Liver (tissue), 9 donors: Measurements from ENCODE around the gene CDC6. TPM values are rescaled to one million over a fixed set of nuclear protein-coding genes. Genes with fewer than 3 reads are reported as not detected.
"Not testable (repeated sequence)": the region's sequence is repeated elsewhere in the genome, so short reads cannot be mapped to it uniquely, and the experiment has no call there.

Source experiments
- DNase-seq: peaks from one replicate; pipeline ENCODE4 v3.0.0-alpha.2; 2017; ENCODE audit warnings: low spot score
- H3K27ac ChIP-seq, 2 donors: one replicate each; pipeline ENCODE4 v1.7.0; 2013; ENCODE audit warnings: inconsistent platforms in 2 of 2, low read length in 2 of 2, control low read depth in 1 of 2, low read depth in 1 of 2, mild to moderate bottlenecking in 1 of 2
- H3K27me3 ChIP-seq, 4 donors: one replicate each; pipeline versions ENCODE4 v1.6.1 to v1.7.0; 2013; ENCODE audit warnings: low read length in 3 of 4, inconsistent platforms in 1 of 4, mild to moderate bottlenecking in 1 of 4, moderate library complexity in 1 of 4; ENCODE audit not compliant: control insufficient read depth in 4 of 4, insufficient read depth in 4 of 4
- H3K36me3 ChIP-seq, 4 donors: one replicate each; pipeline versions ENCODE4 v1.6.1 to v1.7.0; 2013; ENCODE audit warnings: low read length in 3 of 4, mild to moderate bottlenecking in 3 of 4, low read depth in 1 of 4, moderate library complexity in 1 of 4; ENCODE audit not compliant: control insufficient read depth in 4 of 4, insufficient read depth in 3 of 4
- H3K4me1 ChIP-seq, 4 donors: one replicate each; pipeline versions ENCODE4 v1.6.1 to v1.7.0; 2013; ENCODE audit warnings: low read length in 3 of 4, mild to moderate bottlenecking in 3 of 4, moderate library complexity in 1 of 4; ENCODE audit not compliant: control insufficient read depth in 4 of 4, insufficient read depth in 4 of 4
- H3K4me3 ChIP-seq, 3 donors: one replicate each; pipeline versions ENCODE4 v1.6.1 to v1.7.0; 2013; ENCODE audit warnings: low read length in 3 of 3, control low read depth in 1 of 3, low read depth in 1 of 3, mild to moderate bottlenecking in 1 of 3
- H3K9ac ChIP-seq, 2 donors: one replicate each; pipeline ENCODE4 v1.7.0; 2013; ENCODE audit warnings: low read length in 2 of 2, mild to moderate bottlenecking in 2 of 2, moderate library complexity in 2 of 2, control low read depth in 1 of 2, low read depth in 1 of 2
- H3K9me3 ChIP-seq, 4 donors: one replicate each; pipeline versions ENCODE4 v1.6.1 to v1.7.0; 2013; ENCODE audit warnings: low read length in 3 of 4; ENCODE audit not compliant: control insufficient read depth in 4 of 4
- ATF3 ChIP-seq: IDR thresholded peaks from 2 replicates; pipeline ENCODE4 v1.6.1; 2016; ENCODE audit warnings: antibody characterized with exemption
- CTCF ChIP-seq: fragments of 150-350 bp; IDR thresholded peaks from 2 replicates; pipeline ENCODE4 v1.5.1; 2017; ENCODE audit warnings: improper control_type of control experiment, low read depth, low read length; ENCODE audit not compliant: missing input control
- EGR1 ChIP-seq, 2 donors: IDR thresholded peaks; 2 replicates each; pipeline ENCODE4 v1.6.1; 2016 to 2018; ENCODE audit warnings: antibody characterized with exemption in 2 of 2, low read depth in 2 of 2
- FOXA2 ChIP-seq: IDR thresholded peaks from 2 replicates; pipeline ENCODE4 v1.6.1; 2016; ENCODE audit warnings: antibody characterized with exemption
- GABPA ChIP-seq, 2 donors: IDR thresholded peaks in 1 of 2; conservative IDR thresholded peaks in 1 of 2; 2 replicates each; pipeline ENCODE4 v1.6.1; 2016; ENCODE audit warnings: antibody characterized with exemption in 2 of 2, mild to moderate bottlenecking in 1 of 2, moderate library complexity in 1 of 2
- HNF4A ChIP-seq, 2 donors: conservative IDR thresholded peaks; 2 replicates each; pipeline ENCODE4 v1.6.1; 2016; ENCODE audit warnings: antibody characterized with exemption in 2 of 2, mild to moderate bottlenecking in 2 of 2
- HNF4G ChIP-seq: IDR thresholded peaks from 2 replicates; pipeline ENCODE4 v1.6.1; 2016; ENCODE audit warnings: antibody characterized with exemption
- JUND ChIP-seq, 2 donors: IDR thresholded peaks; 2 replicates each; pipeline ENCODE4 v1.6.1; 2016; ENCODE audit warnings: antibody characterized with exemption in 2 of 2
- MAX ChIP-seq: IDR thresholded peaks from 2 replicates; pipeline ENCODE4 v1.6.1; 2016; ENCODE audit warnings: antibody characterized with exemption
- RAD21 ChIP-seq, 2 donors: IDR thresholded peaks; 2 replicates each; pipeline ENCODE4 v1.6.1; 2016; ENCODE audit warnings: antibody characterized with exemption in 2 of 2, mild to moderate bottlenecking in 2 of 2
- RXRA ChIP-seq, 2 donors: IDR thresholded peaks; 2 replicates each; pipeline ENCODE4 v1.6.1; 2017 to 2018; ENCODE audit warnings: antibody characterized with exemption in 2 of 2, mild to moderate bottlenecking in 1 of 2
- SP1 ChIP-seq: IDR thresholded peaks from 2 replicates; pipeline ENCODE4 v1.6.1; 2018; ENCODE audit warnings: antibody characterized with exemption, mild to moderate bottlenecking
- YY1 ChIP-seq: IDR thresholded peaks from 2 replicates; pipeline ENCODE4 v1.6.1; 2016; ENCODE audit warnings: antibody characterized with exemption, mild to moderate bottlenecking
- ZBTB33 ChIP-seq: IDR thresholded peaks from 2 replicates; pipeline ENCODE4 v1.6.1; 2016; ENCODE audit warnings: antibody characterized with exemption
- WGBS: extraction: QIAGEN DNeasy Blood & Tissue Kit; methylation state at CpG from one replicate; pipeline ENCODE4 v1.1.7; 2013; 5-methylcytosine and 5-hydroxymethylcytosine counted together
- polyA plus RNA-seq, 2 donors: library from polyadenylated mRNA; stranded (reverse) in 1 of 2; unstranded in 1 of 2; fragments of 200-250 nt in 1 of 2; fragments of >200 nt in 1 of 2; fragmentation: Nextera tagmentation in 1 of 2; extraction: Ambion mirVana in 1 of 2; gene quantifications; one replicate each; pipeline versions ENCODE4 v1.2.1 to v1.2.3, GENCODE V29; 2013 to 2015
- total RNA-seq, 2 donors: library from RNA; depleted of rRNA; stranded (reverse); fragments of >200 nt; gene quantifications; one replicate each; pipeline ENCODE4 v1.2.3, GENCODE V29; 2014
- TF ChIP-seq, protein P1 (sequence below): IDR thresholded peaks from 2 replicates; pipeline ENCODE4 v1.6.1; 2016; ENCODE audit warnings: antibody characterized with exemption, mild to moderate bottlenecking
- donor health status: healthy.
- donor health status: healthy.
- donor health status: healthy.
- donor health status: healthy.
- donor health status: healthy.

The CDC6 gene
- total and polyA plus RNA-seq, 4 donors: 0.54 to 16.5 (median 2.5) TPM

- not testable (repeated sequence) for H3K9ac ChIP-seq, DNase-seq, H3K27ac ChIP-seq, H3K4me3 ChIP-seq, H3K36me3 ChIP-seq, H3K27me3 ChIP-seq, H3K9me3 ChIP-seq
- WGBS: 95% methylated on average over 5 of the region's 5 CpGs
- H3K4me1 ChIP-seq: peaks cover 6 to 30% (median 28%) of the 10 kb centered on the region in 4 donors
Observed at GRCh38 chr17:40304866-40305265, 17.2 kb downstream of the CDC6 start.

DNA sequence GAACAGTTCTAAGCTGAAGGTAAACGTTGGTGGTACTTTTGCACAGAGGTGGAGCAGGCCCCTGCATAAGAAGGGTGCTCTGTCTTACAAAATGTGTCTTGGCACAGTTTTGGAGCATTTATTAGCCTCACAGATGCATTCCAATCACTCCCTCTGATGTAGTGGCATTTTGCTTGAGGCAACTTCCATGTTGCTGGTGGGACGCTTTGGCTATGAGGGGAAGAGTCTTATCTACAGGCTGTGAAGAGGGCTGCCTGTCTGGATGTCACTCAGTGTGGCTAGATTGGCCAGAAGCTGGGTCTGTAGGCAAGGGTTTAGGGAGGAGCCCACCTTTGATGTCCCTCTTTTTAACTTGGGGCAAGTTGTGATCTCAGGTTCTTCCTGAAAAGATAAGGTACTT is 18.7 kb downstream of the CDC6 start:
- H3K4me1 ChIP-seq: peaks cover 10 to 44% (median 39%) of the 10 kb centered on the region in 4 donors
- H3K9ac ChIP-seq: no peak overlapping the region
- WGBS: 74% methylated on average over 2 of the region's 2 CpGs
- H3K36me3 ChIP-seq: no peaks in the 10 kb centered on the region
- DNase-seq: no peak
- H3K4me3 ChIP-seq: no peak overlapping the region
- TF ChIP-seq, protein P1, sequence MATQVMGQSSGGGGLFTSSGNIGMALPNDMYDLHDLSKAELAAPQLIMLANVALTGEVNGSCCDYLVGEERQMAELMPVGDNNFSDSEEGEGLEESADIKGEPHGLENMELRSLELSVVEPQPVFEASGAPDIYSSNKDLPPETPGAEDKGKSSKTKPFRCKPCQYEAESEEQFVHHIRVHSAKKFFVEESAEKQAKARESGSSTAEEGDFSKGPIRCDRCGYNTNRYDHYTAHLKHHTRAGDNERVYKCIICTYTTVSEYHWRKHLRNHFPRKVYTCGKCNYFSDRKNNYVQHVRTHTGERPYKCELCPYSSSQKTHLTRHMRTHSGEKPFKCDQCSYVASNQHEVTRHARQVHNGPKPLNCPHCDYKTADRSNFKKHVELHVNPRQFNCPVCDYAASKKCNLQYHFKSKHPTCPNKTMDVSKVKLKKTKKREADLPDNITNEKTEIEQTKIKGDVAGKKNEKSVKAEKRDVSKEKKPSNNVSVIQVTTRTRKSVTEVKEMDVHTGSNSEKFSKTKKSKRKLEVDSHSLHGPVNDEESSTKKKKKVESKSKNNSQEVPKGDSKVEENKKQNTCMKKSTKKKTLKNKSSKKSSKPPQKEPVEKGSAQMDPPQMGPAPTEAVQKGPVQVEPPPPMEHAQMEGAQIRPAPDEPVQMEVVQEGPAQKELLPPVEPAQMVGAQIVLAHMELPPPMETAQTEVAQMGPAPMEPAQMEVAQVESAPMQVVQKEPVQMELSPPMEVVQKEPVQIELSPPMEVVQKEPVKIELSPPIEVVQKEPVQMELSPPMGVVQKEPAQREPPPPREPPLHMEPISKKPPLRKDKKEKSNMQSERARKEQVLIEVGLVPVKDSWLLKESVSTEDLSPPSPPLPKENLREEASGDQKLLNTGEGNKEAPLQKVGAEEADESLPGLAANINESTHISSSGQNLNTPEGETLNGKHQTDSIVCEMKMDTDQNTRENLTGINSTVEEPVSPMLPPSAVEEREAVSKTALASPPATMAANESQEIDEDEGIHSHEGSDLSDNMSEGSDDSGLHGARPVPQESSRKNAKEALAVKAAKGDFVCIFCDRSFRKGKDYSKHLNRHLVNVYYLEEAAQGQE: no peak
- TF ChIP-seq RXRA (IDR thresholded peaks at IDR 0.05) (no peak), FOXA2 (no peak), ZBTB33 (no peak), HNF4G (no peak), GABPA (IDR thresholded peaks at IDR 0.05 in 1 of 2, conservative IDR thresholded peaks at IDR 0.05 in 1 of 2) (no peak), ATF3 (no peak), RAD21 (IDR thresholded peaks at IDR 0.05) (no peak)
- H3K9me3 ChIP-seq: no peaks in the 10 kb centered on the region
- no peaks in the 10 kb centered on the region for H3K27me3 ChIP-seq
- H3K27ac ChIP-seq: peak overlapping the region in 1 of 2 donors; percentile 5

- no peaks in the 10 kb centered on the region for H3K36me3 ChIP-seq
- no peak for DNase-seq
- no peaks in the 10 kb centered on the region for H3K27me3 ChIP-seq
- peak overlapping the region; percentile 14 to 58 for H3K27ac ChIP-seq
- no peaks in the 10 kb centered on the region for H3K9me3 ChIP-seq
- H3K4me3 ChIP-seq: no peak overlapping the region
- no peak overlapping the region for H3K9ac ChIP-seq
- 74% methylated on average over 10 of the region's 10 CpGs for WGBS
- H3K4me1 ChIP-seq: peaks cover 16 to 51% (median 47%) of the 10 kb centered on the region in 4 donors
- no peak for TF ChIP-seq EGR1 (IDR thresholded peaks at IDR 0.05; ENCODE audit: low read depth in 2 of 2)
- TF ChIP-seq, protein P1: no peak
- TF ChIP-seq HNF4A (conservative IDR thresholded peaks at IDR 0.05): no peak
- TF ChIP-seq SP1: no peak
- TF ChIP-seq YY1: no peak
- TF ChIP-seq CTCF: no peak
- TF ChIP-seq GABPA (IDR thresholded peaks at IDR 0.05 in 1 of 2, conservative IDR thresholded peaks at IDR 0.05 in 1 of 2): no peak
- no peak for TF ChIP-seq MAX
- no peak for TF ChIP-seq JUND (IDR thresholded peaks at IDR 0.05)
- no peak for TF ChIP-seq RAD21 (IDR thresholded peaks at IDR 0.05)
- TF ChIP-seq FOXA2: no peak
Observed at GRCh38 chr17:40307001-40307730, 19.5 kb downstream of the CDC6 start.
